GM23338 (cell line): Measurements from ENCODE around the gene ZFHX3. TPM values are rescaled to one million over a fixed set of nuclear protein-coding genes. Genes with fewer than 3 reads are reported as not detected.

Experiments used
- ATAC-seq: fragments of 200-7000 bp; cut with Tn5 transposase; 3 replicates; pipeline ENCODE4 v1.9.1; 2020
- DNase-seq: peaks from one replicate; pipeline ENCODE4 v3.0.0-alpha.2; 2015; ENCODE audit warnings: low spot score
- H2AFZ ChIP-seq: fragments of 200-600 bp; sonication (generic); 2 replicates; pipeline ENCODE4 v1.8.0; 2016; ENCODE audit warnings: antibody characterized with exemption, mild to moderate bottlenecking, moderate library complexity
- H3F3A ChIP-seq: fragments of 200-600 bp; sonication (generic); replicated peaks from 2 replicates; pipeline ENCODE4 v1.8.0; 2017; ENCODE audit warnings: antibody characterized with exemption, mixed run types, low read depth
- H3K27ac ChIP-seq: fragments of 200-600 bp; sonication (generic); 2 replicates; pipeline ENCODE4 v1.6.1; 2016; ENCODE audit warnings: low read depth
- H3K27me3 ChIP-seq: fragments of 200-600 bp; sonication (generic); 2 replicates; pipeline ENCODE4 v1.8.0; 2016; ENCODE audit warnings: mild to moderate bottlenecking, mixed run types, moderate library complexity; ENCODE audit not compliant: insufficient read depth
- H3K36me3 ChIP-seq: fragments of 200-600 bp; sonication (generic); 2 replicates; pipeline ENCODE4 v1.8.0; 2016; ENCODE audit warnings: mild to moderate bottlenecking; ENCODE audit not compliant: insufficient read depth
- H3K4me1 ChIP-seq: fragments of 200-600 bp; sonication (generic); 2 replicates; pipeline ENCODE4 v1.8.0; 2016; ENCODE audit warnings: mild to moderate bottlenecking, moderate library complexity; ENCODE audit not compliant: insufficient read depth
- H3K4me2 ChIP-seq: fragments of 200-600 bp; sonication (generic); 2 replicates; pipeline ENCODE4 v1.7.1; 2017; ENCODE audit warnings: mixed run types
- H3K4me3 ChIP-seq: fragments of 200-600 bp; sonication (generic); 2 replicates; pipeline ENCODE4 v1.6.1; 2016; ENCODE audit warnings: mixed run types
- H3K79me2 ChIP-seq: fragments of 200-600 bp; sonication (generic); replicated peaks from 2 replicates; pipeline ENCODE4 v1.8.0; 2017; ENCODE audit warnings: mild to moderate bottlenecking; ENCODE audit not compliant: insufficient read depth
- H3K9me2 ChIP-seq: fragments of 200-600 bp; sonication (generic); 2 replicates; pipeline ENCODE4 v1.8.0; 2017; ENCODE audit not compliant: insufficient read depth
- H4K20me1 ChIP-seq: fragments of 200-600 bp; sonication (generic); replicated peaks from 2 replicates; pipeline ENCODE4 v1.8.0; 2017; ENCODE audit warnings: mild to moderate bottlenecking; ENCODE audit not compliant: insufficient read depth
- H3K27ac Mint-ChIP-seq: 2 replicates; pipeline ENCODE4 v1.8.0; 2020; ENCODE audit warnings: inconsistent platforms, mild to moderate bottlenecking, moderate library complexity, mixed read lengths
- H3K27me3 Mint-ChIP-seq: 3 replicates; pipeline ENCODE4 v1.8.0; 2022; ENCODE audit warnings: low read depth, mild to moderate bottlenecking, moderate library complexity, mixed read lengths, inconsistent platforms; ENCODE audit not compliant: insufficient read depth, poor library complexity
- H3K36me3 Mint-ChIP-seq: 3 replicates; pipeline ENCODE4 v1.8.0; 2021; ENCODE audit warnings: low read depth, mild to moderate bottlenecking, inconsistent platforms, moderate library complexity, mixed read lengths
- H3K4me1 Mint-ChIP-seq: 3 replicates; pipeline ENCODE4 v1.8.0; 2020; ENCODE audit warnings: mild to moderate bottlenecking, inconsistent platforms, mixed read lengths
- H3K4me3 Mint-ChIP-seq: 3 replicates; pipeline ENCODE4 v1.8.0; 2021; ENCODE audit warnings: moderate library complexity, mild to moderate bottlenecking, inconsistent platforms, mixed read lengths
- H3K9me3 Mint-ChIP-seq: 3 replicates; pipeline ENCODE4 v1.8.0; 2020; ENCODE audit warnings: moderate library complexity, mild to moderate bottlenecking, inconsistent platforms, mixed read lengths
- CREB1 ChIP-seq: fragments of 250-450 bp; sonication (Bioruptor Pico); IDR thresholded peaks from 2 replicates; pipeline ENCODE4 v1.5.0; 2020; ENCODE audit warnings: low read depth, mild to moderate bottlenecking, moderate library complexity
- JUNB ChIP-seq: IDR thresholded peaks from one replicate; pipeline ENCODE4 v1.6.1; 2016; ENCODE audit warnings: antibody characterized with exemption; ENCODE audit not compliant: unreplicated experiment
- NANOG ChIP-seq: IDR thresholded peaks from 2 replicates; pipeline ENCODE4 v1.6.1; 2016; ENCODE audit warnings: antibody characterized with exemption, borderline replicate concordance
- POLR2AphosphoS5 ChIP-seq: IDR thresholded peaks from 2 replicates; pipeline ENCODE4 v1.6.1; 2016; ENCODE audit warnings: antibody characterized with exemption, low read depth
- ZNF114 ChIP-seq: fragments of 250-450 bp; sonication (Bioruptor Pico); IDR thresholded peaks from 2 replicates; pipeline ENCODE4 v1.5.0; 2020; ENCODE audit warnings: mild to moderate bottlenecking, moderate library complexity
- ZNF331 ChIP-seq: fragments of 250-450 bp; sonication (Bioruptor Pico); IDR thresholded peaks from 2 replicates; pipeline ENCODE4 v1.5.0; 2020; ENCODE audit warnings: low read depth, mild to moderate bottlenecking, moderate library complexity
- polyA plus RNA-seq: library from polyadenylated mRNA; unstranded; fragments of >200 nt; fragmentation: Nextera tagmentation; extraction: Ambion mirVana; gene quantifications from 2 replicates; pipeline ENCODE4 v1.2.1, GENCODE V29; 2016
- total RNA-seq: library from RNA; depleted of rRNA; stranded (reverse); fragments of >200 nt; shearing (Covaris generic); gene quantifications from 2 replicates; pipeline ENCODE4 v1.2.3, GENCODE V29; 2014
- TF ChIP-seq, protein P1 (sequence below): IDR thresholded peaks from one replicate; pipeline ENCODE4 v1.6.1; 2018; ENCODE audit warnings: antibody characterized with exemption; ENCODE audit not compliant: unreplicated experiment
- TF ChIP-seq, protein P2 (sequence below): IDR thresholded peaks from 2 replicates; pipeline ENCODE4 v1.6.1; 2016; ENCODE audit warnings: antibody characterized with exemption
- TF ChIP-seq, protein P3 (sequence below): fragments of 250-450 bp; sonication (Bioruptor Pico); IDR thresholded peaks from 2 replicates; pipeline ENCODE4 v1.5.0; 2020; ENCODE audit warnings: mild to moderate bottlenecking, moderate library complexity

ZFHX3 gene
- total and polyA plus RNA-seq, 2 experiments from 2014 or later: 1.0 to 1.5 TPM

DNA sequence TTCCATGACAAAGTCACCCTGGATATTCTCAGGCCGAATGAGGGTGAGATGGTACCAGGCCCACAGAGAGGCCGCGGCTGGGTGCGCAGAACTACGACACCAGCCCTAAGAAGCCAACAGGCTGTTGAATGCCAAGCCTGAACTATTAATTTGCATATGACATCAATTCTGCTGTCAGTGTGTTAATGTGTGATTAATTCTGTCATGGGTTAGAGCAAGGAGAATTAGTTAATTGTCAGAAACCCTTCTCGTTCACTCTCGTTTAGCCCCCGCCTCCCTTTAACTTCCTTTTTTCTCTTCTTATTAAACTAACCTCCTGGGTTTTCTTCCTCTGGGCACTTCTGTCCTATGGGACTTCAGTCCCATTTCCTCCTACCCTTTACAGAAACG, 123.4 kb downstream of the ZFHX3 start:
- Histone ChIP-seq H3K4me3 (no peak overlapping the region), H3K4me1 (no peaks in the 10 kb centered on the region), H3K4me2 (no peak overlapping the region), H3K36me3 (no peaks in the 10 kb centered on the region), H3K9me2 (no peaks in the 10 kb centered on the region), H3F3A (no peaks in the 10 kb centered on the region), H3K27me3 (no peaks in the 10 kb centered on the region), H3K27ac (no peak overlapping the region), H4K20me1 (no peaks in the 10 kb centered on the region; the same call in 1 of the 2 replicates), H2AFZ (no peak overlapping the region), H3K79me2 (no peaks in the 10 kb centered on the region)
- Mint-ChIP-seq H3K36me3 (no peaks in the 10 kb centered on the region), H3K27me3 (no peaks in the 10 kb centered on the region), H3K4me1 (no peaks in the 10 kb centered on the region; the same call in 2 of the 3 replicates), H3K4me3 (no peak overlapping the region), H3K27ac (no peak overlapping the region), H3K9me3 (peaks cover 2% of the 10 kb centered on the region; the same call in 1 of the 3 replicates)
- ATAC-seq (no peak), DNase-seq (no peak)
- TF ChIP-seq, protein P1, sequence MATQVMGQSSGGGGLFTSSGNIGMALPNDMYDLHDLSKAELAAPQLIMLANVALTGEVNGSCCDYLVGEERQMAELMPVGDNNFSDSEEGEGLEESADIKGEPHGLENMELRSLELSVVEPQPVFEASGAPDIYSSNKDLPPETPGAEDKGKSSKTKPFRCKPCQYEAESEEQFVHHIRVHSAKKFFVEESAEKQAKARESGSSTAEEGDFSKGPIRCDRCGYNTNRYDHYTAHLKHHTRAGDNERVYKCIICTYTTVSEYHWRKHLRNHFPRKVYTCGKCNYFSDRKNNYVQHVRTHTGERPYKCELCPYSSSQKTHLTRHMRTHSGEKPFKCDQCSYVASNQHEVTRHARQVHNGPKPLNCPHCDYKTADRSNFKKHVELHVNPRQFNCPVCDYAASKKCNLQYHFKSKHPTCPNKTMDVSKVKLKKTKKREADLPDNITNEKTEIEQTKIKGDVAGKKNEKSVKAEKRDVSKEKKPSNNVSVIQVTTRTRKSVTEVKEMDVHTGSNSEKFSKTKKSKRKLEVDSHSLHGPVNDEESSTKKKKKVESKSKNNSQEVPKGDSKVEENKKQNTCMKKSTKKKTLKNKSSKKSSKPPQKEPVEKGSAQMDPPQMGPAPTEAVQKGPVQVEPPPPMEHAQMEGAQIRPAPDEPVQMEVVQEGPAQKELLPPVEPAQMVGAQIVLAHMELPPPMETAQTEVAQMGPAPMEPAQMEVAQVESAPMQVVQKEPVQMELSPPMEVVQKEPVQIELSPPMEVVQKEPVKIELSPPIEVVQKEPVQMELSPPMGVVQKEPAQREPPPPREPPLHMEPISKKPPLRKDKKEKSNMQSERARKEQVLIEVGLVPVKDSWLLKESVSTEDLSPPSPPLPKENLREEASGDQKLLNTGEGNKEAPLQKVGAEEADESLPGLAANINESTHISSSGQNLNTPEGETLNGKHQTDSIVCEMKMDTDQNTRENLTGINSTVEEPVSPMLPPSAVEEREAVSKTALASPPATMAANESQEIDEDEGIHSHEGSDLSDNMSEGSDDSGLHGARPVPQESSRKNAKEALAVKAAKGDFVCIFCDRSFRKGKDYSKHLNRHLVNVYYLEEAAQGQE: no peak
- no peak for TF ChIP-seq NANOG
- TF ChIP-seq, protein P2, sequence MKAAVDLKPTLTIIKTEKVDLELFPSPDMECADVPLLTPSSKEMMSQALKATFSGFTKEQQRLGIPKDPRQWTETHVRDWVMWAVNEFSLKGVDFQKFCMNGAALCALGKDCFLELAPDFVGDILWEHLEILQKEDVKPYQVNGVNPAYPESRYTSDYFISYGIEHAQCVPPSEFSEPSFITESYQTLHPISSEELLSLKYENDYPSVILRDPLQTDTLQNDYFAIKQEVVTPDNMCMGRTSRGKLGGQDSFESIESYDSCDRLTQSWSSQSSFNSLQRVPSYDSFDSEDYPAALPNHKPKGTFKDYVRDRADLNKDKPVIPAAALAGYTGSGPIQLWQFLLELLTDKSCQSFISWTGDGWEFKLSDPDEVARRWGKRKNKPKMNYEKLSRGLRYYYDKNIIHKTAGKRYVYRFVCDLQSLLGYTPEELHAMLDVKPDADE: no peak
- no peak for TF ChIP-seq ZNF331 (CRISPR knock-in tag)
- TF ChIP-seq JUNB: no peak
- no peak for TF ChIP-seq POLR2AphosphoS5
- TF ChIP-seq ZNF114 (CRISPR knock-in tag): no peak
- TF ChIP-seq, protein P3, sequence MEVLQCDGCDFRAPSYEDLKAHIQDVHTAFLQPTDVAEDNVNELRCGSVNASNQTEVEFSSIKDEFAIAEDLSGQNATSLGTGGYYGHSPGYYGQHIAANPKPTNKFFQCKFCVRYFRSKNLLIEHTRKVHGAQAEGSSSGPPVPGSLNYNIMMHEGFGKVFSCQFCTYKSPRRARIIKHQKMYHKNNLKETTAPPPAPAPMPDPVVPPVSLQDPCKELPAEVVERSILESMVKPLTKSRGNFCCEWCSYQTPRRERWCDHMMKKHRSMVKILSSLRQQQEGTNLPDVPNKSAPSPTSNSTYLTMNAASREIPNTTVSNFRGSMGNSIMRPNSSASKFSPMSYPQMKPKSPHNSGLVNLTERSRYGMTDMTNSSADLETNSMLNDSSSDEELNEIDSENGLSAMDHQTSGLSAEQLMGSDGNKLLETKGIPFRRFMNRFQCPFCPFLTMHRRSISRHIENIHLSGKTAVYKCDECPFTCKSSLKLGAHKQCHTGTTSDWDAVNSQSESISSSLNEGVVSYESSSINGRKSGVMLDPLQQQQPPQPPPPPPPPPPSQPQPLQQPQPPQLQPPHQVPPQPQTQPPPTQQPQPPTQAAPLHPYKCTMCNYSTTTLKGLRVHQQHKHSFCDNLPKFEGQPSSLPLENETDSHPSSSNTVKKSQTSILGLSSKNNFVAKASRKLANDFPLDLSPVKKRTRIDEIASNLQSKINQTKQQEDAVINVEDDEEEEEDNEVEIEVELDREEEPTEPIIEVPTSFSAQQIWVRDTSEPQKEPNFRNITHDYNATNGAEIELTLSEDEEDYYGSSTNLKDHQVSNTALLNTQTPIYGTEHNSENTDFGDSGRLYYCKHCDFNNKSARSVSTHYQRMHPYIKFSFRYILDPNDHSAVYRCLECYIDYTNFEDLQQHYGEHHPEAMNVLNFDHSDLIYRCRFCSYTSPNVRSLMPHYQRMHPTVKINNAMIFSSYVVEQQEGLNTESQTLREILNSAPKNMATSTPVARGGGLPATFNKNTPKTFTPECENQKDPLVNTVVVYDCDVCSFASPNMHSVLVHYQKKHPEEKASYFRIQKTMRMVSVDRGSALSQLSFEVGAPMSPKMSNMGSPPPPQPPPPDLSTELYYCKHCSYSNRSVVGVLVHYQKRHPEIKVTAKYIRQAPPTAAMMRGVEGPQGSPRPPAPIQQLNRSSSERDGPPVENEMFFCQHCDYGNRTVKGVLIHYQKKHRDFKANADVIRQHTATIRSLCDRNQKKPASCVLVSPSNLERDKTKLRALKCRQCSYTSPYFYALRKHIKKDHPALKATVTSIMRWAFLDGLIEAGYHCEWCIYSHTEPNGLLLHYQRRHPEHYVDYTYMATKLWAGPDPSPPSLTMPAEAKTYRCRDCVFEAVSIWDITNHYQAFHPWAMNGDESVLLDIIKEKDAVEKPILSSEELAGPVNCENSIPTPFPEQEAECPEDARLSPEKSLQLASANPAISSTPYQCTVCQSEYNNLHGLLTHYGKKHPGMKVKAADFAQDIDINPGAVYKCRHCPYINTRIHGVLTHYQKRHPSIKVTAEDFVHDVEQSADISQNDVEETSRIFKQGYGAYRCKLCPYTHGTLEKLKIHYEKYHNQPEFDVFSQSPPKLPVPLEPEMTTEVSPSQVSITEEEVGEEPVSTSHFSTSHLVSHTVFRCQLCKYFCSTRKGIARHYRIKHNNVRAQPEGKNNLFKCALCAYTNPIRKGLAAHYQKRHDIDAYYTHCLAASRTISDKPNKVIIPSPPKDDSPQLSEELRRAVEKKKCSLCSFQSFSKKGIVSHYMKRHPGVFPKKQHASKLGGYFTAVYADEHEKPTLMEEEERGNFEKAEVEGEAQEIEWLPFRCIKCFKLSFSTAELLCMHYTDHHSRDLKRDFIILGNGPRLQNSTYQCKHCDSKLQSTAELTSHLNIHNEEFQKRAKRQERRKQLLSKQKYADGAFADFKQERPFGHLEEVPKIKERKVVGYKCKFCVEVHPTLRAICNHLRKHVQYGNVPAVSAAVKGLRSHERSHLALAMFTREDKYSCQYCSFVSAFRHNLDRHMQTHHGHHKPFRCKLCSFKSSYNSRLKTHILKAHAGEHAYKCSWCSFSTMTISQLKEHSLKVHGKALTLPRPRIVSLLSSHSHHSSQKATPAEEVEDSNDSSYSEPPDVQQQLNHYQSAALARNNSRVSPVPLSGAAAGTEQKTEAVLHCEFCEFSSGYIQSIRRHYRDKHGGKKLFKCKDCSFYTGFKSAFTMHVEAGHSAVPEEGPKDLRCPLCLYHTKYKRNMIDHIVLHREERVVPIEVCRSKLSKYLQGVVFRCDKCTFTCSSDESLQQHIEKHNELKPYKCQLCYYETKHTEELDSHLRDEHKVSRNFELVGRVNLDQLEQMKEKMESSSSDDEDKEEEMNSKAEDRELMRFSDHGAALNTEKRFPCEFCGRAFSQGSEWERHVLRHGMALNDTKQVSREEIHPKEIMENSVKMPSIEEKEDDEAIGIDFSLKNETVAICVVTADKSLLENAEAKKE (CRISPR knock-in tag): no peak
- no peak for TF ChIP-seq CREB1 (CRISPR knock-in tag)
